ENCODE measurements around the gene DPP10.
"Not testable (repeated sequence)": the region's sequence is repeated elsewhere in the genome, so short reads cannot be mapped to it uniquely, and the experiment has no call there.

DPP10 gene

GRCh38 chr2:114968748-114969400 lies 526.4 kb downstream of the DPP10 start:
- DNase-seq (ENCODE audit: low spot score): no peak

GRCh38 chr2:115004321-115004720 lies 561.9 kb downstream of the DPP10 start:
- DNase-seq (ENCODE audit: low spot score): not testable (repeated sequence)

- no peak for DNase-seq (ENCODE audit: low spot score)
These were observed 569.3 kb downstream of the DPP10 start for GRCh38 chr2:115011721-115012120.

GRCh38 chr2:115022013-115022412 lies 579.6 kb downstream of the DPP10 start:
- not testable (repeated sequence) for DNase-seq (ENCODE audit: low spot score)

GRCh38 chr2:115034801-115035200 lies 592.4 kb downstream of the DPP10 start:
- DNase-seq (ENCODE audit: low spot score): no peak

- no peak for DNase-seq (ENCODE audit: low spot score)
These were observed 594.4 kb downstream of the DPP10 start for GRCh38 chr2:115036818-115037217.

- DNase-seq (ENCODE audit: low spot score): no peak
These were observed 615.0 kb downstream of the DPP10 start for GRCh38 chr2:115057473-115057872.

GRCh38 chr2:115070002-115070401 lies 627.6 kb downstream of the DPP10 start:
- DNase-seq (ENCODE audit: low spot score): no peak

GRCh38 chr2:115071534-115071933 lies 629.1 kb downstream of the DPP10 start:
- no peak for DNase-seq (ENCODE audit: low spot score)

GRCh38 chr2:115075800-115076199 lies 633.4 kb downstream of the DPP10 start:
- DNase-seq (ENCODE audit: low spot score): no peak

- DNase-seq (ENCODE audit: low spot score): no peak
These were observed 635.2 kb downstream of the DPP10 start for GRCh38 chr2:115077626-115078025.

- no peak for DNase-seq (ENCODE audit: low spot score)
These were observed 640.8 kb downstream of the DPP10 start for GRCh38 chr2:115083225-115083624.

GRCh38 chr2:115083711-115084110 lies 641.3 kb downstream of the DPP10 start:
- no peak for DNase-seq (ENCODE audit: low spot score)

GRCh38 chr2:115084446-115084845 lies 642.0 kb downstream of the DPP10 start:
- DNase-seq (ENCODE audit: low spot score): no peak

GRCh38 chr2:115086051-115086620 lies 643.7 kb downstream of the DPP10 start:
- DNase-seq (ENCODE audit: low spot score): not testable (repeated sequence)

GRCh38 chr2:115094441-115094840 lies 652.0 kb downstream of the DPP10 start:
- no peak for DNase-seq (ENCODE audit: low spot score)

- DNase-seq (ENCODE audit: low spot score): no peak
These were observed 663.5 kb downstream of the DPP10 start for GRCh38 chr2:115105966-115106365.

- no peak for DNase-seq (ENCODE audit: low spot score)
These were observed 672.7 kb downstream of the DPP10 start for GRCh38 chr2:115115135-115115534.

GRCh38 chr2:115118306-115118705 lies 675.9 kb downstream of the DPP10 start:
- no peak for DNase-seq (ENCODE audit: low spot score)

GRCh38 chr2:115119086-115119485 lies 676.6 kb downstream of the DPP10 start:
- DNase-seq (ENCODE audit: low spot score): no peak

- no peak for DNase-seq (ENCODE audit: low spot score)
These were observed 680.3 kb downstream of the DPP10 start for GRCh38 chr2:115122701-115123100.

GRCh38 chr2:115124817-115125216 lies 682.4 kb downstream of the DPP10 start:
- no peak for DNase-seq (ENCODE audit: low spot score)

GRCh38 chr2:115129536-115129935 lies 687.1 kb downstream of the DPP10 start:
- DNase-seq (ENCODE audit: low spot score): no peak

- DNase-seq (ENCODE audit: low spot score): no peak
These were observed 718.2 kb downstream of the DPP10 start for GRCh38 chr2:115160531-115161080.

All from GM03348 (cell line).